ENCODE measurements around the gene TNKS2.
"Not testable (repeated sequence)": the region's sequence is repeated elsewhere in the genome, so short reads cannot be mapped to it uniquely, and the experiment has no call there.

TNKS2 gene

GRCh38 chr10:91875779-91876178, 77.6 kb downstream of the TNKS2 start:
- no peak for FAIRE-seq

DNA sequence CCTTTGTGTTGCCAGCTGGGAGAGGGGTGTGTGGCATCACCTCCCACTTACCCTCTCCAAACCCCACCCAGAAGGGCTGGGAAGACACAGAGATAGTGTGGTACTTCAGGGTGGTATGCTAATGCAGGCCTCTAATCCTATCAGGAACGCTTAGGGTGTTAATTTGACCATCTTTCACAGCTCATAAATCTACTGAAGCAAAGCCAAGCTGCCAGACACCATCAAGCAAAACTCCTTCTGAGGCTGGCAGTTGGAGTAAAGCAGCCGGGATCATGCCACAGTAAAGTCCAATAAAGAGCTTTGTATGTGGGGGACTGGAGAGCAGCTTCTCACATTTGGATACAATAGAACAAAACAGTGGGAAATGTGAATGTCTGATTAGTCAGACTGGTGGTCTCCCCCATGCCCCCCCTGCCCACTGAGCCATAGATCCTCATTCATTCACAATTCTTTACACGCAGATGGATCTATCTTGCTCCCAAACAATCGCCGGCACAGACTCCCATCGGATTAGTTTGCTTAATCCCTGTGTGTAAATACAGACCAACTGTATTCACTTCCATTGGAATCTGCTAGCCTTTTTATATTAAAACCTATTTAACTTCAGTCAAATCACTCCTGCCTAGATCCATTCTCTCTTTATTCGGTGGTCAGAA, 81.4 kb downstream of the TNKS2 start:
- no peak for FAIRE-seq

- no peak for FAIRE-seq
These were observed 82.1 kb downstream of the TNKS2 start for GRCh38 chr10:91880310-91880709.

- FAIRE-seq: no peak
These were observed 85.6 kb downstream of the TNKS2 start for GRCh38 chr10:91883549-91884444.

- no peak for FAIRE-seq
These were observed 86.3 kb downstream of the TNKS2 start for GRCh38 chr10:91884536-91884935.

DNA sequence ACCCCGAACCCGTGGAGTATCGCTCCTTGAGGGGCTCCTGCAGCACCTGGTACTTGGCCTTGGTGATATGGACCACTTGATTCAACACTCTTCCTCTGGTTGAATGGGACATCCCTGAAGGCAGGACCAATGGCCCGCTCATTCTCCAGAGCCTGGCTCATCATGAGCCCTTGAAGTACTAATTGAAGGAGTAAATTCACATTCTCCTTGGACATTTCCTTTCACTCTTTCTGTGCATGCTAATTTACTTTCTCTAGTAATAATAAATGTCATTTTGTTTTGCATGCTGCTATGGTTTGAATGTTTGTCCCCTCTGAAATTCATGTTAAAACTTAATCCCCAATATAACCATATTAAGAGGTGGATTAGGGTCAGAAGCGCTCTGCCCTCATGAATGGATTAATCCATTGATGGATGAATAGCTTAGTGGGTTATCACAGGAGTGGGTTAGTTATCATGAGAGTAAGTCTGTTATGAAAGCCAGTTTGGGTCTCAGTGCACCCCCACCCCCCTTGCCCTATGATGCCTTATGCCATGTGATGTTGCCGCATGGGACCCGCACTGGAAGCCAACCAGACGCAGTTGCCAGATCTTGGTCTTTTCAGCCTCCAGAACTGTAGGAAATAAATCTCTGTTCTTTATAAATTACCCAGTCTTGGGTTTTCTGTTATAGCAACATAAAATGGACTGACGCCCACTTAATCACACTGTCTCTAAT, 87.3 kb downstream of the TNKS2 start:
- no peak for FAIRE-seq

- FAIRE-seq: no peak
These were observed 88.7 kb downstream of the TNKS2 start for GRCh38 chr10:91886954-91887271.

GRCh38 chr10:91887272-91888076, 89.2 kb downstream of the TNKS2 start:
- FAIRE-seq: no peak

DNA sequence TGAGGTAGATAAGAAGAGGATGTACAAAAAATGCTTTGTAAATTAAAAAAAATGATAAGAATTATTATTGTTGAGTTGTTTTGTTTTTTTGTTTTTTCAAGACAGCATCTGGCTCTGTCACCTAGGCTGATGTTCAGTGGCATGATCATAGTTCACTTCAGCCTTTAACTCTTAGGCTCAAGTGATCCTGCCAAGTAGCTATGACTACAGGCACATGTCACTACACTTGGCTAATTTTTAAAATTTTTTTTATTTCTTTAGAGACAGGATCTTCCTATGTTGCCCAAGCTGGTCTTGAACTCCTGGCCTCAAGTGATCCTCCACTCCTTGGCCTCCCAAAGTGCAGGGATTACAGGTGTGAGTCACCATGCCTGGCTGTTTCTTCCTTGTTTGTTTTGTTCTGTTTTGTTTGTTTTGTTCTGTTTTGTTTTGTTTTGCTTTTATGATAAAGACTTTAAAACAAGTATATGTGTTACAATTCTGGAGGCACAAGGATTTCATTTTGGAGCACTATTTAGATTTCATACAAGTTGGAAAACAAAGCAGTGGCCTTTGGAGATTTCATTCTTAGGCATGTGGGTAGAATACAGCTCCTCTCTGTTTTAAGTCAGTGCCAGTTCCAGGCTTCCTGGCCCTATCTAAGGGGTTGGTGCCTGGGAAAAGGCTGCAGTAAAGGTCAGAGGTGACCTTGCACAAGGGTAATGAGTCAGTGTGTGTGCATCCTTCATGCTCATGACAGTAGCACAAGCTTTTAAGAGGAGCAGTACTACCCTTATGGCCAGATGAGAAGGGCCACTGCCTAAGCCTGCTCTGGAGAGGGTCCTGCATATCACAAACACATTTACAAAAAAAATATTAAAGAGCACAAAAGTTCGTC, 93.1 kb downstream of the TNKS2 start:
- no peak for FAIRE-seq

DNA sequence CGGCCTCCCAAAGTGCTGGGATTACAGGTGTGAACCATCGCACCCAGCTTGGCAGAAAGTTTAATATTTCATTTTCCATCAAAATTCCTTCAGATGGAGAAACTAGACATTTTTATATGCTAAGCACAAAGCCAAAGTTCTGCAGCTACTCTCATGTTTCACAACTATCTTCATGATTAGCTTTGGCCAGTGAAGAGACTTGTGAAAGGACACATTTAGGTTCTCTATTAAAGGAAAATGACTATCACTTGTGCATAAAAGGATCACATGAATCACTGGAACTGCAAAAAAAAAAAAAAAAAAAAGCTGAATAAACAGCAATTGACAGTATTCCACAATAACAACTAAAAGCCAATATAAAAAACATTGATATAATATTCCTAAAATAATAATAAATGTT, 94.8 kb downstream of the TNKS2 start:
- no peak for FAIRE-seq

DNA sequence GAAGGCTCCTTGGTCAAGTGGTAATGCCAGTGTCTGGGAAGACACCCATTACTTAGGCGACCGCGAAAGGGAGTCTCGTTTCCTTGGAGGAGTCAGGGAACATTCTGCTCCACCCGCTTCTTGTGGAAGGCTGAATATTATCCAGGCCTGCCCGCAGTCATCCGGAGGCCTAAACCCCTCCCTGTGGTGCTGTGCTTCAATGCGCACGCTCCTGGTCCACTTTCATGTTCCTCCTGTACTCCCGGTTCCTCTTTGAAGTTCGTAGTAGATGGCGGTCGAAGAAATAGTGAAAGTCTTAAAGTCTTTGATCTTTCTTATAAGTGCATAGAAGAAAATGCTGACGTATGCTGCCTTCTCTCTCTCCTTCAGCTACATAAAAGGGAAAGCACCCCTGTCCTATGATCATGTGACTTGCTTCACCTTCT, 96.0 kb downstream of the TNKS2 start:
- not testable (repeated sequence) for FAIRE-seq

GRCh38 chr10:91896212-91896756, 98.1 kb downstream of the TNKS2 start:
- FAIRE-seq: no peak

GRCh38 chr10:91897421-91897820, 99.2 kb downstream of the TNKS2 start:
- no peak for FAIRE-seq

GRCh38 chr10:91901784-91902677, 103.8 kb downstream of the TNKS2 start:
- FAIRE-seq: no peak

- FAIRE-seq: no peak
These were observed 108.9 kb downstream of the TNKS2 start for GRCh38 chr10:91907033-91907594.

DNA sequence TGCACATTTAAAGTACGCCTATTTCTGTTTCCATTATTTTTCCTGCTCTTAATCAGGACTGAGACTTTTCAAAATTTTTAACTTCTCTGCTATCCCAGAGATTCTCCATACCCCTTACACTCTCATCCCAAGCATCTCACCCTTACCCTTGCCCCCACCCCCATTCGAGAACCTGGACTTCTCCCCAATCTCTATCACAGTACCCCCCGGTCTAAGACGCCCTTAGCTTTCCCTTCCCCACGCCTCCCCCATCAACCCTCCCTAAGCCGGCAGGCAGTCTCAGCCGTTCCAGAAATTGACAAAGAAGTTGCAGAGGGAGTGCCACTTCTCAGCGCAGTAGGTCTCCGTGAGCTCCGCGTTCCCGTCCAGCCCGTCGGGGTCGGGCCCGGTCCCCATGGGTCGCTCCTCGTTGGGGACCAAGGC, 109.7 kb downstream of the TNKS2 start:
- FAIRE-seq: no peak

DNA sequence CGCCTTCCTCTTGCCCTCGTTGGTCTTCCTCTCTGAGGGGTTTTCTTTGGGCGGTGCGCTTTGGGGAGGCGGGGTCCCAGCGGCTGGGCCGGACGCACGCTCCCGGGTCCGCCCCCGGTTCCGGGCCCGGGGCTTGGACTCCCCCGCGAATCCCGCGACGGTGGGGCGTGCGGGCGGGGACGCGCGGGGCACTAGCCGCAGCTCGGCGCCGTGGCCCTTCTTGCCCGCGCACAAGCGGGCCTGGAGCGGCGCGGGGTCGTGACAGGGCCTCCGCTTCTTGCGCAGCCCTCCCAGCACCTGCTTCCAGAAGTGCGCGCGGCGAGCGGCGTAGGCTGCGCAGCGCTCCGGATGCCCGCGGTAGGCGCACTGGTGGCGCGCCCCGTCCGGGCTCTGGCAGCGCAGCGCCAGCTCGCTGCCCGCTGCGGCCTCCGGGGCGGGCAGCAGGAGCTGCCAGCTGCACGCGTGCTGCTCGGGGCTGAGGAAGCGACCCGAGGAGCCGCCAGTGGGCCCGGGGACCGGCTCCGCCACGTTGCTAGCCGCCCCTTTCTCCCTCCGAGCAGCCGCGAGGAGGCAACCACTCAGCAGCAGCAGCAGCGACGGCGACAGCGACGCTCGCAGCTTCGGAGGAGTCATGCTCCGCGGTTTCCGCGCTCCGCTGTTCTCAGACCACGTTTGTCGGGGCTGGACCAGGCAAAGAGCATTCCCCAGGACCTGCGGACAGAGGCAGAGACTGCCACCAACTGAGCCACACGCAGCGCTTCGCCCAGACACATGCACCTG, 110.3 kb downstream of the TNKS2 start:
- no peak for FAIRE-seq

GRCh38 chr10:91909117-91909677, 111.0 kb downstream of the TNKS2 start, which contains the start of gene FGFBP3:
Gene FGFBP3, minus strand, starts transcription at chr10:91909486. Its CDS starts 517 bp downstream, at chr10:91908969.
- no peak for FAIRE-seq

DNA sequence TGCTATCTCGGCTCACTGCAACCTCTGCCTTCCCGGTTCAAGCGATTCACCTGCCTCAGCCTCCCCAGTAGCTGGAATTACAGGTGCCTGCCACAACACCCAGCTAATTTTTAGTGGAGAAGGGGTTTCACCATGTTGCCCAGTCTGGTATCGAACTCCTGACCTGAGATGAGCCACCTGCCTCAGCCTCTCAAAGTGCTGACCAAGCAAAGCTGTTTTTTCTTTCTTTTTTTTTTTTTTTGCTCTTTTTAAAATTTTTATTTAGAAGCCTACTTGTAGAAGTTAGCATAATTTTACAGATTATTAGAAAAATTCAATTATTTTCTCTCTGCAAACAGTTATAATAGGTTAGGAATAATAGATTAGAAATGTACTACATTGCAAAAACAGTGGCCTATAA, 112.2 kb downstream of the TNKS2 start:
- FAIRE-seq: no peak
